HG03159 (cell line): Measurements from ENCODE around the gene AGPAT3.
A peak's percentile ranks its signal among the peaks of the same experiment; 100 is the strongest.

ENCODE experiments used
- ATAC-seq: cut with Tn5 transposase; IDR thresholded peaks from one replicate; pipeline ENCODE4 v1.9.1; 2021; ENCODE audit warnings: mild to moderate bottlenecking, moderate library complexity; ENCODE audit not compliant: unreplicated experiment

AGPAT3 gene

DNA sequence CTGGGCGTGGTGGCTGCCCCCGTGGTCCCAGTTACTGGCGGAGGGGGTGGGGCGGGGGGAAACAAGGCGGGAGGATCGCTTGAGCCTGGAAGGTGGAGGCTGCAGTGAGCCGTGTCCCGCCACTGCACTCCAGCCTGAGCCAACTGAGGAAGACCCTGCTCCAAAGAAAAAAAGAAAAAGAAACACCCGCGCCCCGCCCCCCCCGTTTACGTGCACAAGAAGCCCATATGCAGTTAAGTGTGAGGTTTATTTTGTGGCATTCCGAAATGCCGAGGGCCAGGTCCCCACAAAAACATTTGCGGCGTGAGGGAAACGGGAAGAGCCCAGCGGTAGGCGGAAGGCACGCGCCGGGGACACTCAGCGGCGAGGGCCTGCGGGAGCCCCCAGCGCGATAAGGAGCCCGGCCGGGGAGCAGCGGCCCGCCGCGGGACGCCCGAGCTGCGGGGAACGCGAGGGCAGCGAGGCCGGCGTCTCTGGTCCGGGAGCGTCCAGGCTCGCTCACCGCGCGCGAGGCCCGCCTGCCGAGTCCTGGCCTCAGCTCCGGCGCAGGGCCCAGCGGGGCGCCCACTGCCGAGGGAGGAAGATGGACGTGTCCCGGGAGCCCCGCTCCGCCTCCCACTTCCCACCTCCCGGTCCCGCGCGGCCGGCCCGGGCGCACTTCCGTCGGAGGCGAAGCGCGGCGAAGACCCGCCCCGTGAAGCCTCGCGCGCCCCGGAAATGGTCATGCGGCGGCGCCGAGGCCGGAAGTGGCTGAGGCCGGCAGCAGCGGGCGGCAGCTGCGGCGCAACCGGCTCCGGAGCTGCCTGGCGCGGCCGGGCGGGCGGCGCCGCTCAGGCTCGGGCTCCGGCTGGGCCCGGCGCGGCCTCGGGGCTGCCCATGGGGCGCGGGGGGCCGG, 146.8 kb downstream of the AGPAT3 start, which contains the start of gene TRAPPC10:
TRAPPC10 (plus strand) TSS at position 731 of the 895 bp plus-strand sequence. CDS start 185 bp downstream, outside the sequence.
- ATAC-seq: peak; percentile 74

DNA sequence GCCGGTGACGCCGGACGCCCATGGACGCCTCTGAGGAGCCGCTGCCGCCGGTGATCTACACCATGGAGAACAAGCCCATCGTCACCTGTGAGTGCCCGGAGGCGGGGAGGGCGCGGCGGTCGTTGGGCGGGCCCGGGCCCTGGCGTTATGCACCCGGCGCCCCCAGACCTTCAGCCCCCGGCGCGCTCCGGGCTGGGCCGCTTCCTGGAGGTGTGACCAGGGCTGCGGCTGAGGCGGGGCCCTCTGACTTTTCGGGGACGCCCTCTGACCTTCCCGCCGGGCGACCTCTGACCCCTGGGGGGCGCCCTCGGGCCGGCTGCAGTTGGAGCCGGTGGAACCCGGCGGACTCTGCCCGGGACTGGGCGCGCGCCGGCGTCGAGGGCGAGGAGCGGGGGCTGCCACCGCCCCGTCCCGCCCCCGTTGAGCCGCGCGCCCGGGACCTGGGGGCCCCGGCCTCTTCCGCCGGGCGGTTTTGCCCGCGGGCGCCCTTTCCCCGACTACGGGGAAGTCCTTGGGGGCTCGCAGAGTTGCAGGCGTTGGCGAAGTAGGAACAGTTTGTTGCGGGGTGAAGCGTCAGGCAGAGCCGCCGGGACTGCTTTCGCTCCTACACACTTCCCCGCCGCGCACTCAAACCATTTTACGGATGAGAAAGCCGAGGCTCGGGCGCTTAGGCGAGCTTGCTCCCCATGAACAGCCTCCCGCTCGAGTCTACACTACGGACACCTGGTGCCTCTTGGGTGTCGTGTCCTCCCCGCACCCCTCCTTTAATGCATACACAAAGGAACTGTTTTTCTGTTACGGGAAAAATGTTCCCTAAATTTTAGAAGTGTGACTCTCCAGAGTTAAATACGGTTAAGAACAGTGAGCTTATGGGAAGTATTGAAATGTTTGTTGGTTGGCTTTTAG, 147.7 kb downstream of the AGPAT3 start:
- peak; percentile 58 for ATAC-seq

DNA sequence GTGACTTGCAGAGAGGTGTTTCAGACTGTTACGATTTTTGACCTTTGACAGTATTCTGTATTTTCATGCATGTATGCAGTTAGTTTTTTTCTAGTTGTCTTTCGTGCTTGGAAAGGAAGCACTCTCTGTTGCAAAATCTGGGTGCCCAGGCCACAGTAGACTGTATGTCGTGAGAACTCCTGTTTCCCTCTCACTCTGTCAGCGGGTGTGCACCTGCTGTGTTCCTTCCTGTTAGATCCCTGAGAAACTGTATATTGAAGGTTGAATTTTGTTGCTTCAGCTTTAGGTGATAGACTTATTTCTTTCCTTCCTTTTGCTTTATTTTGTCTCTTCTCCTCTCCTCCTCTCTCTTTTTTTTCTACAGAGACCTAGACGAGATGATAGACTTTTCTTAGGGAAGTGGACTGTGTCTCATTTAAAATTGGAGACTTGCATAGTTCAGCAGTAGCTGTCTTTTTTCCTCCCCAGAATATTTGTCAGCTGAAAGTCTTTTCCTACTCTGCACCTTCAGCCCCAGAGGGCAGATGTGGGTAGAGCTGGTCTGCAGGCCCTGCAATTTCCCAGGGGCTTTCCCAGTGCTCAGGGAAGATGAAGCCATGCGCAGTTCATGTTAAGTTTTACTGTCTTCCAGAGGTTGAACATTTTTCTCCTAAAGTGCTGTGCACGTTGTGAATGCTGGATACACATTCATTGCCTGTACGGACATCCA, 148.5 kb downstream of the AGPAT3 start:
- ATAC-seq: no peak

DNA sequence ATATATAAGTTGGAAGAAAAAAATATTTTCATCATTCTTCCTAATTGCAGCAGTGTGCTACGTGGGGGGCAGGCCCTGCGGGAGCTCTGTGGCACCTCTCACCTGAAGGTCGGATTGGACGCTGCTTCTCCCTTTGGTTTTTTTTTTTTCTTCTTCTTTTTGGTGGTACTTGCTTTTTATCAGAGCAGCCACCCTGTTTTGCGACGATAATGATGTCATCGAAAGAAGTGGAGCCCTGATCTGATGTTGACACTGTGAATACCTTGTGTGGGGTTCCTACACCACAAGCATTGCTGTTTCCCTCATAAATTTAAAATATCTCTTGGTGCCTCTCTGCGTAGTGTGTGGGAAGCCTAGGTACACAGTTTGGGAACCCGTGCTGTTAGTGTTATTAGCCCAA, 152.6 kb downstream of the AGPAT3 start:
- no peak for ATAC-seq

GRCh38 chr21:44018127-44018526, 153.1 kb downstream of the AGPAT3 start:
- no peak for ATAC-seq

DNA sequence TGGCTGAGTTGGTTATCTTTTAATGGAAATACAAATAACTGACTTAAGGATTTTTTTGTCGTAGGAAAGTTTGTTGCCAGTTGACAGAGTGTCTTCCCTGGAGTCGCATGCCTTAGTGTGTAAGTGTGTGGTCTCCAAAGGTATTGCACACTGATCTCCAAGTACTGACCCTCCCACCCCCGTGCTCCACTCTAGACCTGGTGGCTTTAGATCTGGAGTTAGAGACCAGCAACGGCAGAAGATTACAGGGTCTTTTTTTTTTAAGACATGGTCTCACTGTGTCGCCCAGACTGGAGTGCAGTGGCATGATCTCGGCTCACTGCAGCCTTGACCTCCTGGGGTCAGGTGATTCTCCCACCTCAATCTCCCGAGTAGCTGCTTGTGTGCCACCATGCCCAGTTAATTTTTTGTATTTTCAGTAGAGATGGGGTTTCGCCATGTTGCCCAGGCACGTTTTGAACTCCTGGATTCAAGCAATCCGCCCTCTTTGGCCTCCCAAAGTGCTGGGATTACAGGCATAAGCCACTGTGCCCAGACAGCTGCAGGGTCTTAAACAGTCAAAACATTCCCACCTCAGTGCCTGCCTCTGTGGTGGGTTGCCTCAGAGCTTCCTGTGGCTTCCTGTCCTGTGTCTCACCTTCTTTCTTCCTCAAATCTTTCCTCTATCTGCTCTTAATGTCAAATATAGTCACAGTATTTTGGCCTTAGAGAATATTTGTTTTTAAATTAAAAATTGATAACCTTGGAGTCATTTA, 154.0 kb downstream of the AGPAT3 start:
- ATAC-seq: no peak

GRCh38 chr21:44019568-44019958, 154.5 kb downstream of the AGPAT3 start:
- ATAC-seq: no peak

- no peak for ATAC-seq
These were observed 155.5 kb downstream of the AGPAT3 start for GRCh38 chr21:44020551-44020950.

GRCh38 chr21:44021064-44021463, 156.0 kb downstream of the AGPAT3 start:
- ATAC-seq: no peak

DNA sequence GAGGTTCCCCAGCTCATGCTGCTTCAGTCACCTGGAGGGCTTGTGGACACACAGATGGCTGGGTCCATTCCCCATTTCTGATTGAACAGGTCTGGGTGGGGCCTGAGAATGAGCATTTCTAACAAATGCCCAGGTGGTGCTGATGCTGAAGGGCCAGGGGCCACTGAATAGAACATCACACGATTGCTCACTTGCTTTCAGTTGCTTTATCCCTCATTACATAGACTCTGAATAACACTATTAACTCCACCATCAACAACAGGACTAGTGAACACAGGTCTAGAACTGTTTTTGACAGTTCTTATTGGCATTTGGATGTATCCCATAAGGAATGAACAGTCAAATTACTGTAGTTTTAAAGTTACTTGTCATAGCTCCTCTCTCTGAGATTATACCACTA, 159.2 kb downstream of the AGPAT3 start:
- no peak for ATAC-seq

GRCh38 chr21:44024887-44025353, 159.9 kb downstream of the AGPAT3 start:
- no peak for ATAC-seq

DNA sequence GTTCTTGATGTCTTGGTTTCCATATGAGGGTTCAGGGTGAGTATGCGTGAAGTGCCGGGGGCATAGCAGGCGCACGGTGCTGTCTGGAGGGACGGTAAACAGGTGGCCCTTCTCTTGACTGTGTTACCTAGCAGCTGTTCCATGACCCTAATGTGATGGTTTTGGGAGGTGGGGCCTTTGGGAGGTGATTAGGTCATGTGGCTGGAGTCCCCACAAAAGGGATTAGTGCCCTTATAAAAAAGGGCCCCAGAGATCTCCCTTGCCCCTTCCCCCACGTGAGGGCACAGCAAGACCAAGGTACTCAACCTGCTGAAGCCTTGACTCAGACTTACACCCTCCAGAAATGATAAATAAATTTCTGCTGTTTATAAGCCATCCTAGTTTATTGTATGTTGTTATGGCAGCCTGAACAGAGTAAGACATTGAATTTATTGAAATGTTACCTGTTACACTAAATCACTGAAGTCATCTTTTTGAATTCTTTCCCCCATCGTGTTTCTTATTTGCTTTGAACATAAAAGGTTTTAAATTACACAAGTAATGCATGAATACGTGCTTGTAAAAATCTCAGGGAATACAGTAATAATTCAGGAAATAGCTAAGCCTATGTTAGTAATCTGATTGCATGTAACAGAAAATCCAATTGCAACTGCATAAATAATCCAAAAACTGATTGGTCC, 162.7 kb downstream of the AGPAT3 start:
- ATAC-seq: no peak

GRCh38 chr21:44028287-44028659, 163.2 kb downstream of the AGPAT3 start:
- ATAC-seq: no peak

DNA sequence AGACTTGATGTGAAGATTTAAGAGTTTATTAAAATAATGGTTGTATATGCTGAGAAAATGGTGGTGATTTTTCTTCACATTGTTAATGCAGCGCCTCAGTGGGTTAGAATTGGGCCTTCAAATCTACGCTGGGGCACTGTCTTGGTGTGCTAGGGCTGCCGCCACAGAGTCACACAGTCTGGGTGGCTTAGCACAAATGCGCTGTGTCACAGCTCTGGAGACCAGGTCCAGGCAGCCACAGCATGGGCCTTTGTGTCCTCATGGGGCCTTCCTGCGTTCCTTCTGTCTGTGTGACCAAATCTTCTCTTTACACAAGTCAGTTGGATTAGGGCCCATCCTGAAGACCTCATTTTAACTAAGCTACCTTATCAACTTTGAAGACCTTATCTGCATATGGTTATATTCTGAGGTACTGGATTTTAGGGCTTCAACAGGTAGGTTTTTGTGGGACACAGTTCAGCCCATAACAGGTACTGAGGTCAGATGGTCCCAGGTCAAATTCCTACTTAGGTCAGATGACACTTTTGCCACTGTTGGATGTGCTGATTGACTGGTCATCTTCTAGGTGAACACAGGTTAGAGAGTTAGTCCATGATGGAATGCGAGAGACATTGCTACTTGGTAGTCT, 164.6 kb downstream of the AGPAT3 start:
- ATAC-seq: no peak

DNA sequence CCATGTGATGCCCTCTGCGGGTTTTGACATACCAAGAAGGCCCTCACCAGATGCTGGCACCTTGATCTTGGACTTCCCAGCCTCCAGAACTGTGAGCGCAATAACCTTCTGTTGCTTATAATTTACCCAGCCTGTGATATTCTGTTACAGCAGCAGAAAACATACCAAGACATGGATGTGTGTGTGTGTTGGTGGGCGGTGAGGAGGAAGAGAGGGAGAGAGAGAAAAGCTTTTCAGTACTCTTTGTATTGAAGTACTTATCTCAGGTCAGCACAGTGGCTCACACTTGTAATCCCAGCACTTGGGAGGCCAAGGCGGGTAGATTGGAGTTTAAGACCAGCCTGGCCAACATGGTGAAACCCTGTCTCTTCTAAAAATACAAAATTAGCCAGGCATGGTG, 170.2 kb downstream of the AGPAT3 start:
- ATAC-seq: no peak
